Activated CD8-positive, alpha-beta memory T cell treated with anti-CD3 and anti-CD28 coated beads, Interleukin-2, amount 10 ng/mL, durations not matched to agents 7 days and 5 days (primary cell): ENCODE measurements around the gene DTX1. TPM values are rescaled to one million over a fixed set of nuclear protein-coding genes. Genes with fewer than 3 reads are reported as not detected.
A peak's percentile ranks its signal among the peaks of the same experiment; 100 is the strongest.

Experiments
- ATAC-seq: fragments of 150-1000 bp; cut with Tn5 transposase; one replicate; pipeline ENCODE4 v1.10.0; 2021; ENCODE audit warnings: moderate library complexity
- CTCF ChIA-PET: fragments of 350-600 bp; sonication (Branson Sonifier 250); formaldehyde crosslinking; loops from one replicate; lab custom pipeline; 2021; ENCODE audit warnings: antibody characterized with exemption; lab: Charles Lee
- DNase-seq: peaks from one replicate; pipeline ENCODE4 v3.0.0-alpha.2; 2020
- H3K27ac Mint-ChIP-seq: one replicate; pipeline ENCODE4 v1.8.0; 2021; ENCODE audit warnings: mild to moderate bottlenecking, mixed read lengths
- H3K27me3 Mint-ChIP-seq: one replicate; pipeline ENCODE4 v1.8.0; 2021; ENCODE audit warnings: mixed read lengths
- H3K36me3 Mint-ChIP-seq: one replicate; pipeline ENCODE4 v1.8.0; 2021; ENCODE audit warnings: mild to moderate bottlenecking, mixed read lengths
- H3K4me1 Mint-ChIP-seq: one replicate; pipeline ENCODE4 v1.8.0; 2021; ENCODE audit warnings: mixed read lengths
- H3K4me3 Mint-ChIP-seq: one replicate; pipeline ENCODE4 v1.8.0; 2021; ENCODE audit warnings: mild to moderate bottlenecking, moderate library complexity, mixed read lengths
- H3K9me3 Mint-ChIP-seq: one replicate; pipeline ENCODE4 v1.8.0; 2022; ENCODE audit warnings: low read depth, mixed read lengths
- total RNA-seq, 2 experiments: library from RNA; stranded (reverse); gene quantifications; one replicate each; pipeline ENCODE4 v1.2.3, GENCODE V29; 2021

Gene DTX1
- total RNA-seq, 2 experiments from 2014 or later: 0.16 to 0.35 TPM

DNA sequence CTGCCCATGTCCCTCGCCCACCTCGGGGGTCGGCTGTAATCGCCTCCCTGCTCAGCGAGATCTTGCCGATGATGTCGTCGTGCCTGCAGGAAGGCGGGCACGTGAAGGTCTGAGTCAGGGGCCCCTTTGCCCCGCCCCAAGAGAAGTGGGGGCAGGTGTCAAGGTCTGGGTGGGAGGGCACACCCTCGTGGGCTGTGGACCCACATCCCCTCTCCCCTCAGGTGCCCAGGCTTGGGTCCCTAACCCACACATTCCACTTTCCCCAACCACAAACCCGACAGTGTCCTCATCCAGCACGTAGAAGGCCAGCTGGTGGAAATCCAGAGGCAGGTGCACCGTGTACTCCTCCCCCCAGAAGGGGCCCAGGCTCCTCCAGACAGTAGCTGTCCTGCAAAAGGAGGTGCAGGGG lies 71.3 kb downstream of the DTX1 start:
- Mint-ChIP-seq H3K4me3 (no peak overlapping the region), H3K4me1 (no peaks in the 10 kb centered on the region), H3K36me3 (no peaks in the 10 kb centered on the region), H3K27me3 (peaks cover 5% of the 10 kb centered on the region), H3K9me3 (no peaks in the 10 kb centered on the region), H3K27ac (no peak overlapping the region)
- ATAC-seq (no peak), DNase-seq (no peak)
- CTCF ChIA-PET: no interaction called here

DNA sequence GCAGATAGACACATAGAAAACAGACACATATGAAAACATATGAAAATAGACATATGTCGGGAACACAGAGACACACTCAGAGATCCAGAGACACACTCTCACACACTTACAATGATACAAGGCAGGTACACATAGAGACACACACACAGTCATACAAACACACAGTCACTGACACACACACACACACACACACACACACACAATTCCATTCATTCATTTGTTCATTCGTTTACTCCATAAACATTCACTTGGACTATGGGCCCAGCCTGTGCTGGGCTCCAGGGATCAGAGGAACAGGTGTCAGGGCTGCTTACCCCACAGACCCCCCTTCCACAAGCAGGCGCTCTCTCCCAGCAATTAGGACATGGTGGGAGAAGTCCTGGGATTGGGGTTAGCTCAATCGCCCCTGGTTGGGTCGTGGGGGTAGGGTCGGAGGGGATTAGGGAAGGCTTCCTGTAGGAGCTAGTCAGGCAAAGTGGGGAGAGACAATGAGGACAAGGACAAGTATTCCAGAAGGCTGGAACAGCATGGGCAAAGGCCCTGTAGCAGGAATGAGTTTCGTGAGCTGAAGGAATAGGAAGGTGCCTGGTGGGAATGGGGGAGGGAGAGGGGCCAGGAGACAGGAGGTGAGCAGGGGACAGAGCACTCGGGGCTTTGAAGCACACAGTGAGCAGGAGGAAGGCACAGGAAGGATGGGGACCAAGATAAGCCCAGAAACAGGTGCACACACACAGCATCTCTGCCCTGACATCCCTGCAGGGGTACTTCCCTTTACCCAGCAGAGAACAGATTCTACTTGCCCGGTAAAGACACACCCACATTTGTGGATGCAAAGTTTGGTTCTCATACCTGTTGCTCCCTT lies 72.5 kb downstream of the DTX1 start:
- H3K4me1 Mint-ChIP-seq: no peaks in the 10 kb centered on the region
- peak; percentile 14 for ATAC-seq
- H3K27ac Mint-ChIP-seq: no peak overlapping the region
- no peaks in the 10 kb centered on the region for H3K9me3 Mint-ChIP-seq
- CTCF ChIA-PET: no interaction called here
- H3K27me3 Mint-ChIP-seq: peaks cover 3% of the 10 kb centered on the region
- H3K36me3 Mint-ChIP-seq: no peaks in the 10 kb centered on the region
- H3K4me3 Mint-ChIP-seq: no peak overlapping the region
- no peak for DNase-seq

DNA sequence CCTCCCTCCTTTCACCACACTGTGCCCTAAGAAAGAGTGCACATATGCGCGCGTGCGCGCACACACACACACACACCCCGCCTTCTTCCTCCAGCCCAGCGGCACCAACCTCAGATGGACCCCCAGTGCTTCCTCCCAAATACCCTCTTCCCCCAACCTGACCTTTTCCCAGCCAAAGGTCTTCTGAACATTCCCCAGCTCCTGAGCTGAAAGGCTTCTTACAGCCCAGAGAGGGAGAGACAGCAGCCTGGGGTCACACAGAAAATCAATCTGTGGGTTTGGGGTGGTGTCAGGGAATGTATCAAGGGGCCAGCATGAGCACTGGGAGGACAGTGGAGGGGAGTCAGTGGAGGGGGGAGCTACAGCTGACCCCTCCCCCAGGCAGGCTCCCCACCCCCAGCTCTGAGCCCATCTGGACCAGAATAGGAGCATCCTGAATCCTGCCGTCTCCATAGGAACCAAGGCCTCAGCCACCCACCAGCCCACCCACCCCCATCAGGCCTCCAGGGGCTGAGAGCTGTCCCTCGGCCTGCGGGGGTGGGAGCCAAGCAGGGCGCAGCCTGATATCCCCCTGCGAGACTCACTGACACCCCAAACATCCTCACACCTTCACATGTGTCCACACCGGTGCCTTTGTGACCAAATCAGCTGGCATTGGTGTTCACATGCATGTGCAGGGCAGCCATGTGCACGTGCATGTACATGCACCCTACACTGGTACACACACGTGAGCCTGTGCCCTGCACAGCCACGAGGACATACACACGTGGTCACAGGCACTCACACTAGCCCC lies 73.3 kb downstream of the DTX1 start:
- no peak for DNase-seq
- Mint-ChIP-seq H3K27me3 (peaks cover 6% of the 10 kb centered on the region), H3K4me3 (no peak overlapping the region), H3K9me3 (no peaks in the 10 kb centered on the region), H3K27ac (no peak overlapping the region), H3K4me1 (no peaks in the 10 kb centered on the region), H3K36me3 (no peaks in the 10 kb centered on the region)
- ATAC-seq: no peak
- CTCF ChIA-PET: interaction anchor here (1.6 kb wide), 1 partner anchor 9 kb away, joined by 5 read pairs; no protein-coding TSS in a partner anchor

DNA sequence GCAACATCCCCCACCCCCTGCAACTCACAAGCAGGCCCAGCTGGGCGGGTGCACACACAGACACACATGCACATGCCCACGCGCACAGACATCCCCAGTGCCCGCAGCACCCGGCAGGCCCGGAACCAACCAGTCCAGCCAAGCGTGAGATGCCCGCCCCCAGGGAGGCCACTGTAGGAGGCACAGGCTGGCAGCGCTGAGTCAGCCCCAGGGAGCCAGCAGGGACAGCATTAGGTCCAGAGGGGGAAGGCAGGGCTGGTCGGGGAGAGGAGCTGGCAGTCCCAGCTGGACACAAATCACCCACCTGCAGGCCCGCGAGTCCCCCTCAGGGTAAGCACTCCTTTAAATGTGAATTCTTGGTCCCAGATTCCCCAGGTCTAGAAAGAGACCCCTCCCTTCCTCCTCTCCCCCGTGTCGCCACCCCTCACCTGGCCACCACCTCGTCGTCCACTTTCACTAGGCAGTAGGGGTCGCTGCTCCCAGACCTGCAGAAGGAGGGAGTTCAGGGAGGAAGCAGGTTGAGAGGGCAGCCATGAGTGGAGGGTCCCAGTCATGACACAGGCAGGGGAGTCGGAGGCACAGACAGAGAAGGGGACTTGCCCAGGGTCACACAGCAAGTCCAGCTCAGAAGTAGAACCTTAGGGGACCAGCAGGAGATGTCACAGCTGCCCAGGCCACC lies 74.1 kb downstream of the DTX1 start:
- CTCF ChIA-PET: interaction anchor here (1.0 to 2.0 kb wide), 3 partner anchors 10 to 44 kb away, joined by 3 to 6 read pairs (median 5); no protein-coding TSS in a partner anchor
- H3K36me3 Mint-ChIP-seq: no peaks in the 10 kb centered on the region

DNA sequence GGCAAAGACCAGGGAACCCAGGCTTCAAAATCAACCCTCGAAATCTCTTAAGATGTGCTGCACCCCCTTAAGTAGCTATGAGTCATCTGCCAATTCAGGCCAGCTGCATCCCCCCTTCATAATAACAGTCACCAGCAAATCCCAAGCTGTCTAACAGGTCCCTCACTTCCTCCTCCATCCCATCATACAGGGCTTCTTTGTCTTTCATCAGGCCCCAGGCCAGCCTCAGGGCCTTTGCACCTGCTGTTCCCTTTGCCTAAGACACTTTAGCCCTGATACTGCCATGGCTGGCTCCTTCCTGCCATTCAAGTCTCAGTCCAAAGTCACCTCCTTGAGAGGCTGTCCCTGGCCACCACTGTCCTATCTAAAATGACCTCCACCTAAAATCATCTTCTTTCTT lies 75.0 kb downstream of the DTX1 start:
- no peak for DNase-seq
- CTCF ChIA-PET: interaction anchor here (0.7 to 2.0 kb wide), 4 partner anchors 11 to 56 kb away, joined by 3 to 6 read pairs (median 4); no protein-coding TSS in a partner anchor
- H3K36me3 Mint-ChIP-seq: no peaks in the 10 kb centered on the region
- peak overlapping the region; percentile 42 for H3K27ac Mint-ChIP-seq
- H3K9me3 Mint-ChIP-seq: no peaks in the 10 kb centered on the region
- no peak for ATAC-seq
- peaks cover 14% of the 10 kb centered on the region for H3K27me3 Mint-ChIP-seq
- H3K4me3 Mint-ChIP-seq: no peak overlapping the region
- peaks cover 9% of the 10 kb centered on the region for H3K4me1 Mint-ChIP-seq

More for the DNA sequence above, 74.1 kb downstream of the DTX1 start:
- DNase-seq (no peak), ATAC-seq (no peak)
- Mint-ChIP-seq H3K27ac (no peak overlapping the region), H3K4me1 (no peaks in the 10 kb centered on the region), H3K9me3 (no peaks in the 10 kb centered on the region), H3K27me3 (peaks cover 7% of the 10 kb centered on the region), H3K4me3 (no peak overlapping the region)

DNA sequence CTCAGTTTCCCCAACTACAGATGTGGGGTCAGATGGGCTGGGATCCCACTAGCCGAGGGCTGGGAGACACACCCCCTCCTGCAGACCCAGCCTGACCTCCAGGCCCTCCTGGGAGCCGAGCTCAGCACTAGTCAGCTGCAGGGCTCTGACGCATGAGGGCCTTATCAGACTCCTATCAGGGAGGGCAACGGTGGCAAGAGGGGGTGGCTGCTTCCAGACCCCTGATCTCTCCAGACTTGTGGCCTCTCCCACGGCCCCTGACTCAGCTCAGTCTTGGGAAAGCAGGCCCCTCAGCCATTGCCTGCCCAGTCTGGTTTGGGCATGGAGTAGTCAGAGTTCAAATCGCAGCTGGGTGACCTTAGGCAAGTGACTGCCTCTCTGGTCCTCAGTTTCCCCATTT lies 76.5 kb downstream of the DTX1 start:
- CTCF ChIA-PET: no interaction called here
- Mint-ChIP-seq H3K4me3 (no peak overlapping the region), H3K27me3 (peaks cover 17% of the 10 kb centered on the region), H3K27ac (no peak overlapping the region), H3K9me3 (no peaks in the 10 kb centered on the region), H3K36me3 (no peaks in the 10 kb centered on the region), H3K4me1 (peaks cover 12% of the 10 kb centered on the region)
- ATAC-seq: no peak
- DNase-seq: no peak

DNA sequence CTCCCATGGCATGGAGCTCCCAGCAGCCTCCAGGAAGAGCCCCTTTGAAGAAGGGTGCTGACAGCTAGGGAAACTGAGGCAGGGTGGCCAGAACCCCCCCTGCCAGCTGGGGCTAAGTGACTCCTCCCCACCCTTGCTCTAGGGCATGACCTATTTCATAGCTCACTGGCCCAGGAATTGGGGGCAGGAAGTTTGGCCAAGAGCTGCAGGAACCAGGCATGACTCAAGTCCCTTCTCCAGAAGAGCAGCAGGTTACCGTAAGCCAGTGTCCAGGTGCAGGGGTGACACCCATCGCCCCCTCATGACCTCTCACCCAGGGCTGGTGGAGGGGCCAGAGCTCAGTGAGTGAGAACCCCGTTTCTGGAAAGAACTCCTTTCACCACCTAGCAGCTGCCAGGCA lies 77.1 kb downstream of the DTX1 start:
- no peaks in the 10 kb centered on the region for H3K9me3 Mint-ChIP-seq
- H3K36me3 Mint-ChIP-seq: no peaks in the 10 kb centered on the region
- no peak overlapping the region for H3K27ac Mint-ChIP-seq
- H3K4me1 Mint-ChIP-seq: peaks cover 12% of the 10 kb centered on the region
- H3K27me3 Mint-ChIP-seq: peaks cover 17% of the 10 kb centered on the region
- CTCF ChIA-PET: interaction anchor here (1.2 to 3.5 kb wide), 3 partner anchors 20 to 44 kb away, joined by 3 to 20 read pairs (median 3); no protein-coding TSS in a partner anchor
- ATAC-seq (no peak), DNase-seq (no peak)
- H3K4me3 Mint-ChIP-seq: no peak overlapping the region

DNA sequence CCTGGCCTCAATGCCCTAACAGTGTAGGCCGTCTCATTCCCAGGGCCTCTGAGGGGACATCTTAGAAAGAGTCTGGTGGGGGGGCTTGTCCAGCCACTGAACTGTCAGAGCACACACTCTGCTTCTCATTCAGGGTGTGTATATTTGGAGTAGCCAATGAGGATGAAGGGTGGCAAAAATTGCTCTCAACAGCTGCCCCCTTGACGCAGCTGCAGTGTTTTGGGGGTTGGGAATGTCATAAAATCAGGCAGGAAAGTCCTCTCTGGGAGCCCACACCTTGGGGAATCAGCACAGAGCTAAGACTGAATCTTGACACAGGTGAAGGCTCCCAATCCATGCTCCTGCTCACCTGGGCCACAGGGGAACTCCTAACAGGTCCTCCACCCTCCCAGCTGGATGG lies 77.5 kb downstream of the DTX1 start:
- DNase-seq (no peak), ATAC-seq (no peak)
- H3K27ac Mint-ChIP-seq: no peak overlapping the region
- H3K9me3 Mint-ChIP-seq: no peaks in the 10 kb centered on the region
- H3K4me1 Mint-ChIP-seq: peaks cover 12% of the 10 kb centered on the region
- peaks cover 17% of the 10 kb centered on the region for H3K27me3 Mint-ChIP-seq
- H3K4me3 Mint-ChIP-seq: no peak overlapping the region
- CTCF ChIA-PET: interaction anchor here (1.2 to 3.5 kb wide), 3 partner anchors 19 to 44 kb away, joined by 3 to 20 read pairs (median 3); no protein-coding TSS in a partner anchor
- H3K36me3 Mint-ChIP-seq: no peaks in the 10 kb centered on the region

DNA sequence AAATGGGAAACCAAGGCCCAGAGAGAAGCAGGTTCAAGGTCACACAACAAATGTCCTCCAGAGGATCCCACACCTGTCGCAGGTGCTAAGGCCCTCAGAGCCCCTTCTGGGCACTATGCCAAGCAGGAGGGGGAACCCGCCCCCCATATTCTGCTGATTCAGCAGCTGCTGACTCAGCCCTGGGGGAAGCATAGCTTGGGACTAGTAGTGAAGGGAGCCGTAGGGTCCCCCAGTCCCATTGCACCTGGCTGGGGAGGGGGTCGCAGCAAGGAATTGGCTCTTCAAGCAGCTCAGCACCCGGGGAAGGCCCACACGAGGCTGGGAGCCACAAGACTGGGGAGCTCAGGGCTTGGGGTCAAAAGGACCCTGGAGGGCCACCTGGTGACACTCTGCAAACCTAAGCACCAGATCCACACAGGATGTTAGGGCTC lies 78.0 kb downstream of the DTX1 start:
- no peaks in the 10 kb centered on the region for H3K36me3 Mint-ChIP-seq
- ATAC-seq (no peak), DNase-seq (no peak)
- CTCF ChIA-PET: interaction anchor here (0.7 to 3.5 kb wide), 6 partner anchors 13 to 142 kb away, joined by 3 to 20 read pairs (median 3); no protein-coding TSS in a partner anchor
- no peak overlapping the region for H3K27ac Mint-ChIP-seq
- H3K9me3 Mint-ChIP-seq: no peaks in the 10 kb centered on the region
- H3K27me3 Mint-ChIP-seq: peaks cover 17% of the 10 kb centered on the region
- H3K4me3 Mint-ChIP-seq: no peak overlapping the region
- peaks cover 12% of the 10 kb centered on the region for H3K4me1 Mint-ChIP-seq

DNA sequence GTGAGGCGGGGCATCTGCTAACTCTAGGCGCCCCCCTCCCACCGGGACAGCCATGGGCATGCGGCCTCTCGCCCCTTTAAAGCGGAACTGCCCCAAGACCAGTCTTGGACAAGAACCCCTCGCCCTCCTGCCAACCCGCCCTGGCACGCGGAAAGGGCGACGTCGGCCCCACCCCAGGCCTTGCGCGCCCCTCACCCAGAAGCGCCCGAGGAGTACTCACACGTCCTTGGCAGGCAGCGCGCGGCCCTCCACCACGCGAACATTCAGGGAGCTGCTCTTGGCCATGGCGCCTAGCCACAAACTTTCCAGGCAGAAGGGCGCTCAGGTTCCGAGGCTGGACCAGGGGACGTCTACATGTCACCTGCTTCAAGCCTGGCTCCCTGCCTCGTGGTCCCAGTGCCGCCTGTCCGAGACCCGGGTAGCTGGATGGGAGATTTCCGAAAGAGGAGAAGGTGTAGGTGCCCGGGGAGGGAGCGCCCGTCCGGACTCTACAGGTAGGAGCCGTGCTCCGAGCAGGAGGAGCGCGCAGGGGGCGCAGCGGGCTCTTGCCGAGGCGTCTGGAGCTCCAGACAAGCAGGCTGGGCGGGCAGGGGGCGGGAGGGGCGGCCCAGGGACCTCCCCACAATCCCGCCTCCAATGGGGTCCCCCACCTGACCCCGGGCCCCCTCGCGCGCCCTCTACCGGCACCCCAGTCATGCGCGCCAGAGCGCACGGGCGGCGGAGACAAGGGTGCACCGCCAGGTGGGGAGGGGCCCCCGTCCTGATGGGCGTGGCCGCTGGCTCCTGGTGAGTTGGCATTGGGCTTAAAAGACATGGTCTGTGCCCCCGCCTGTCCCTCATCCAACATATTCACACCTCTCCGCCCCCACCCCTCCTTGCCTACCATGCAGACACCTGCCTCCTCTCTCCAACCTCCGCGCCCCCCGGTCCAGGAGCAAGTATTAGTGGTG lies 78.9 kb downstream of the DTX1 start, which contains the start of gene RASAL1:
Gene RASAL1, minus strand, starts transcription at position 584 of the 950 bp plus-strand sequence. Its CDS starts 299 bp downstream, at position 285.
- Mint-ChIP-seq H3K4me3 (peak within 1 kb of the TSS; percentile 65), H3K27ac (peak within 1 kb of the TSS; percentile 20), H3K4me1 (peaks cover 12% of the 10 kb centered on the region), H3K9me3 (no peaks in the 10 kb centered on the region), H3K36me3 (no peaks in the 10 kb centered on the region), H3K27me3 (peaks cover 17% of the 10 kb centered on the region)
- CTCF ChIA-PET: interaction anchor here (0.7 to 3.5 kb wide), 5 partner anchors 14 to 143 kb away, joined by 3 to 20 read pairs (median 3); no protein-coding TSS in a partner anchor
- ATAC-seq (peak; percentile 90), DNase-seq (peak; percentile 77)

DNA sequence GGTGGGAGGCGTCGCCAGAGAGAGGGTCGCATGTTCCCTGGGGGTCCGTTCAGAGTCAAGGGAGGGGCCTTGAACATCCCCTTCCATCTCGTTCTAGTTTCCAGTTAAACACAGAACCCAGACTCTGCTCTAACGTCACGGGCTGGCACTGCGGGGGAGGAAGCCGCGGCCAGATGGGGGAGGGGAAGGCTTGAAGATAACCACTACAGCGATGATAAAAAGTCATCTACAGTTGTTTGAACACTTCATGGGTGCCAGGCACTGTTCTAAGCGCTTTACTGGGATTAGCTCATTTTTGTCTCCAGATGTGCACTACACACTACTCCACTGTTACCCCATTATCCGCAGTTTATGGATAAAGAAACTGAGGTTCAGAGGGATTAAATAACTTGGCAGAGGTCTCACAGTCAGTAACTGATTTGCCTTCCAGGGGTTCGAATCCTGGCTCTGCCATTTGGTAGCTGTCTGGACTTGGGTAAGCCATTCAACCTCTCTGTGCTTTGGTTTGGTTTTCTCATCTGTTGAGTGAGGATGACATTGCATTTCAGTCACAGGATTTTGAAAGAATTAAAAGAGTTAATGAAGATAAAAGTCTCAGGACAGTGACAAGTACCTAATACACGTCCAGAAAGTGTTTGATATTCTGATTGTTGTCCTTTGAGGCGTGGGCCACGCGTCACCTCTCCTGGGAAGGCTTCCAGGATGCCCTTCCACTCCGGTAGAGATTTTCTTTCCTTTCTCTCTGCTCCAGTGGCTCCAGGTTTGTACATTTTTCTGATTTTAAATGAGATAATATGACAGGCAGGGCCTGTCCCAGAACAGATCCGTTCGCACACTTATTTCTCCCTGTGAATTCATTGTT lies 79.8 kb downstream of the DTX1 start:
- peak overlapping the region; percentile 20 for H3K27ac Mint-ChIP-seq
- DNase-seq (peak; percentile 67), ATAC-seq (peak; percentile 50)
- H3K27me3 Mint-ChIP-seq: peaks cover 17% of the 10 kb centered on the region
- peaks cover 12% of the 10 kb centered on the region for H3K4me1 Mint-ChIP-seq
- H3K4me3 Mint-ChIP-seq: peak overlapping the region; percentile 65
- H3K9me3 Mint-ChIP-seq: no peaks in the 10 kb centered on the region
- H3K36me3 Mint-ChIP-seq: no peaks in the 10 kb centered on the region
- CTCF ChIA-PET: interaction anchor here (0.7 to 3.5 kb wide), 2 partner anchors 17 to 38 kb away, joined by 3 to 20 read pairs; no protein-coding TSS in a partner anchor
